ENCODE results near the gene ALAD. TPM values are rescaled to one million over a fixed set of nuclear protein-coding genes. Genes with fewer than 3 reads are reported as not detected.

Gene ALAD
- total and polyA plus RNA-seq, 2 donors (not counting 1 experiment from before 2014, with no cell fraction given): 13.1 to 42.1 TPM

DNA sequence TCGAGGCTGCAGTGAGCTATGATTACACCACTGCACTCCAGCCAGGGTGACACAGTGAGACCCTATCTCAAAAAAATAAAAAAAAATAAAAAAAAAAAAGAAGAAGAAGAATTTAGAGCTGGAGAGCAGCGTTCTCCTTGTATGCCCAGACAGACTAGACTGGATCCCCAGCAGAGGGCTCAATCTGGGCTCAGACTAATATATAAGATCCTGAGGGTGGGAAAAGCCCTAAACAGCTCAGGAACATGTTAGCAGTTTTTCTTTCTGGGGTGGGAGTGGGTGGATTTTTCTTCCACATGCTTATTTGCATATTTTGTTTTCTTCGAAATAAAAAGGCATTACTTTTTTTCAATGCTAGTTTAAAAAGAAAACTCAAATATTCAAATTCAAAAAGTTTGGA lies 52.6 kb downstream of the ALAD start:
- no peaks in the 10 kb centered on the region for H3K9me3 ChIP-seq (ENCODE audit: control insufficient read depth, insufficient read depth, low read depth, low read length)
- no peaks in the 10 kb centered on the region for H4K20me1 ChIP-seq (ENCODE audit: control insufficient read depth, extremely low read depth, insufficient read depth, low read length)
- no peak overlapping the region for H3K27ac ChIP-seq (ENCODE audit: insufficient read depth, low read length)
- H3K9ac ChIP-seq (ENCODE audit: insufficient read depth, low read length): no peak overlapping the region
- H2AFZ ChIP-seq (ENCODE audit: low read length): no peak overlapping the region
- no peaks in the 10 kb centered on the region for H3K4me1 ChIP-seq (ENCODE audit: control insufficient read depth, extremely low read depth, insufficient read depth, low read length)
- H3K36me3 ChIP-seq (ENCODE audit: control insufficient read depth, insufficient read depth, low read length): no peaks in the 10 kb centered on the region
- H3K79me2 ChIP-seq (ENCODE audit: control insufficient read depth, insufficient read depth, low read length): no peaks in the 10 kb centered on the region
- DNase-seq (ENCODE audit: low read depth in 2 of 2): no peak
- H3K4me2 ChIP-seq (ENCODE audit: extremely low read depth, insufficient read depth, low read length): no peak overlapping the region
- H3K4me3 ChIP-seq (replicated peaks in 1 of 4; ENCODE audit: control extremely low read depth in 1 of 4, insufficient read depth in 1 of 4, low read depth in 3 of 4, low read length in 4 of 4): no peak overlapping the region
- TF ChIP-seq EZH2 (IDR thresholded peaks at IDR 0.05; ENCODE audit: low read length, missing control alignments): no peak
- TF ChIP-seq, protein P1, sequence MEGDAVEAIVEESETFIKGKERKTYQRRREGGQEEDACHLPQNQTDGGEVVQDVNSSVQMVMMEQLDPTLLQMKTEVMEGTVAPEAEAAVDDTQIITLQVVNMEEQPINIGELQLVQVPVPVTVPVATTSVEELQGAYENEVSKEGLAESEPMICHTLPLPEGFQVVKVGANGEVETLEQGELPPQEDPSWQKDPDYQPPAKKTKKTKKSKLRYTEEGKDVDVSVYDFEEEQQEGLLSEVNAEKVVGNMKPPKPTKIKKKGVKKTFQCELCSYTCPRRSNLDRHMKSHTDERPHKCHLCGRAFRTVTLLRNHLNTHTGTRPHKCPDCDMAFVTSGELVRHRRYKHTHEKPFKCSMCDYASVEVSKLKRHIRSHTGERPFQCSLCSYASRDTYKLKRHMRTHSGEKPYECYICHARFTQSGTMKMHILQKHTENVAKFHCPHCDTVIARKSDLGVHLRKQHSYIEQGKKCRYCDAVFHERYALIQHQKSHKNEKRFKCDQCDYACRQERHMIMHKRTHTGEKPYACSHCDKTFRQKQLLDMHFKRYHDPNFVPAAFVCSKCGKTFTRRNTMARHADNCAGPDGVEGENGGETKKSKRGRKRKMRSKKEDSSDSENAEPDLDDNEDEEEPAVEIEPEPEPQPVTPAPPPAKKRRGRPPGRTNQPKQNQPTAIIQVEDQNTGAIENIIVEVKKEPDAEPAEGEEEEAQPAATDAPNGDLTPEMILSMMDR (conservative IDR thresholded peaks at IDR 0.05 in 1 of 2, IDR thresholded peaks at IDR 0.05 in 1 of 2; ENCODE audit: low read depth in 1 of 2, low read length in 2 of 2): no peak
- peaks cover 26% of the 10 kb centered on the region for H3K27me3 ChIP-seq (ENCODE audit: control insufficient read depth, insufficient read depth, low read length)

DNA sequence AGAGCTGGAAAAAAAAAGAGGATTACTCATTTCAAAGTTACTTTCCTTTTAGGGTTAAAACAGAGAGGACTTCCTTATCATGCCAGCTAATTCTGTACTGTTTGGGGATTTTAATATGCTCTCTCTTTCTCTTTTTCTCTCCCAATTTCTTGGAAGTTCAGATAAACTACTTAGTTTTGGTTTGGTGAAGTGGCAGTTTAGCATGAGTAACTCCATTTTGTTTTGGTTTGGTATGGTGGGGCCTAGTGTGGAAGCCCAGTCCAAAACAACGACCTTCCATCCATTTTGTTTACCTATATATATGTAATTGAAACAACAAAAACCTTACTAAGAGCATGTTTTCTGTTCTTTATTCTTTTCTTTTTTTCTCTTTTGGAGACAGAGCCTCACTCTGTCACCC lies 55.4 kb downstream of the ALAD start:
- Histone ChIP-seq H3K36me3 (ENCODE audit: control insufficient read depth, insufficient read depth, low read length) (no peaks in the 10 kb centered on the region), H3K9me3 (ENCODE audit: control insufficient read depth, insufficient read depth, low read depth, low read length) (no peaks in the 10 kb centered on the region), H3K27me3 (ENCODE audit: control insufficient read depth, insufficient read depth, low read length) (peaks cover 14% of the 10 kb centered on the region), H3K4me1 (ENCODE audit: control insufficient read depth, extremely low read depth, insufficient read depth, low read length) (no peaks in the 10 kb centered on the region), H3K79me2 (ENCODE audit: control insufficient read depth, insufficient read depth, low read length) (no peaks in the 10 kb centered on the region), H3K4me2 (ENCODE audit: extremely low read depth, insufficient read depth, low read length) (no peak overlapping the region), H3K4me3 (replicated peaks in 1 of 4; ENCODE audit: control extremely low read depth in 1 of 4, insufficient read depth in 1 of 4, low read depth in 3 of 4, low read length in 4 of 4) (no peak overlapping the region), H3K27ac (ENCODE audit: insufficient read depth, low read length) (no peak overlapping the region), H3K9ac (ENCODE audit: insufficient read depth, low read length) (no peak overlapping the region), H2AFZ (ENCODE audit: low read length) (no peak overlapping the region), H4K20me1 (ENCODE audit: control insufficient read depth, extremely low read depth, insufficient read depth, low read length) (no peaks in the 10 kb centered on the region)
- no peak for DNase-seq (ENCODE audit: low read depth in 2 of 2)
- TF ChIP-seq, protein P1 (conservative IDR thresholded peaks at IDR 0.05 in 1 of 2, IDR thresholded peaks at IDR 0.05 in 1 of 2; ENCODE audit: low read depth in 1 of 2, low read length in 2 of 2): no peak
- no peak for TF ChIP-seq EZH2 (IDR thresholded peaks at IDR 0.05; ENCODE audit: low read length, missing control alignments)

DNA sequence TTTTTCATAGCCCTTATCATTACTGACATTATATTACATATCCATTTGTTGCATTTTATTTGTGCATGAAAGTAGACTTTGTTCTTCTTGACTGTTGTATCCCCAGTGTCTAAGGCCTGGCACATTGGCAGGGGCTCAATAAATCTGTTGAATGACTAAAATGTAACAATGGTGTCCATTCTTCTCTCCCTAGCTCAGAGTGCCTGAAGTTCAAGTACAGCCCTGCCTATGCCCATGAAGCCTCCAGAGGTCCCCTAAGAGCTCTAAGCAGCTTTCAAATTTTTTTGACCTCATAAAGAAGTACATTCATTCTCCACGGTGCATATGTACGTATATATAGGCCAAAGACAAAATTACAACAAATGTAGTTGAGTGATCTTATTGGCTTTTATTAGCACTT lies 55.9 kb downstream of the ALAD start:
- TF ChIP-seq, protein P1 (conservative IDR thresholded peaks at IDR 0.05 in 1 of 2, IDR thresholded peaks at IDR 0.05 in 1 of 2; ENCODE audit: low read depth in 1 of 2, low read length in 2 of 2): no peak
- no peak for TF ChIP-seq EZH2 (IDR thresholded peaks at IDR 0.05; ENCODE audit: low read length, missing control alignments)

More for the DNA sequence above, 55.9 kb downstream of the ALAD start:
- H3K27me3 ChIP-seq (ENCODE audit: control insufficient read depth, insufficient read depth, low read length): peaks cover 9% of the 10 kb centered on the region
- no peak overlapping the region for H3K9ac ChIP-seq (ENCODE audit: insufficient read depth, low read length)
- H3K36me3 ChIP-seq (ENCODE audit: control insufficient read depth, insufficient read depth, low read length): no peaks in the 10 kb centered on the region
- H4K20me1 ChIP-seq (ENCODE audit: control insufficient read depth, extremely low read depth, insufficient read depth, low read length): no peaks in the 10 kb centered on the region
- H3K4me3 ChIP-seq (replicated peaks in 1 of 4; ENCODE audit: control extremely low read depth in 1 of 4, insufficient read depth in 1 of 4, low read depth in 3 of 4, low read length in 4 of 4): no peak overlapping the region
- H3K4me2 ChIP-seq (ENCODE audit: extremely low read depth, insufficient read depth, low read length): no peak overlapping the region
- no peaks in the 10 kb centered on the region for H3K9me3 ChIP-seq (ENCODE audit: control insufficient read depth, insufficient read depth, low read depth, low read length)
- H2AFZ ChIP-seq (ENCODE audit: low read length): no peak overlapping the region
- no peaks in the 10 kb centered on the region for H3K79me2 ChIP-seq (ENCODE audit: control insufficient read depth, insufficient read depth, low read length)
- no peak for DNase-seq (ENCODE audit: low read depth in 2 of 2)
- H3K4me1 ChIP-seq (ENCODE audit: control insufficient read depth, extremely low read depth, insufficient read depth, low read length): no peaks in the 10 kb centered on the region
- H3K27ac ChIP-seq (ENCODE audit: insufficient read depth, low read length): no peak overlapping the region

Measured in fibroblast of lung (primary cell).